ENCODE data around the gene PIPOX. TPM values are rescaled to one million over a fixed set of nuclear protein-coding genes. Genes with fewer than 3 reads are reported as not detected.

The PIPOX gene
- total and polyA plus RNA-seq, 8 donors = 1.1 to 3.3 (median 2.2) TPM

- Histone ChIP-seq H3K27me3 (no peaks in the 10 kb centered on the region), H3K4me3 (no peak overlapping the region), H3K27ac (no peak overlapping the region), H3K4me1 (no peaks in the 10 kb centered on the region), H3K36me3 (peaks cover 0 to 100% of the 10 kb centered on the region in 2 donors), H3K9me3 (no peaks in the 10 kb centered on the region)
- no peak for ATAC-seq
- TF ChIP-seq, protein P1, sequence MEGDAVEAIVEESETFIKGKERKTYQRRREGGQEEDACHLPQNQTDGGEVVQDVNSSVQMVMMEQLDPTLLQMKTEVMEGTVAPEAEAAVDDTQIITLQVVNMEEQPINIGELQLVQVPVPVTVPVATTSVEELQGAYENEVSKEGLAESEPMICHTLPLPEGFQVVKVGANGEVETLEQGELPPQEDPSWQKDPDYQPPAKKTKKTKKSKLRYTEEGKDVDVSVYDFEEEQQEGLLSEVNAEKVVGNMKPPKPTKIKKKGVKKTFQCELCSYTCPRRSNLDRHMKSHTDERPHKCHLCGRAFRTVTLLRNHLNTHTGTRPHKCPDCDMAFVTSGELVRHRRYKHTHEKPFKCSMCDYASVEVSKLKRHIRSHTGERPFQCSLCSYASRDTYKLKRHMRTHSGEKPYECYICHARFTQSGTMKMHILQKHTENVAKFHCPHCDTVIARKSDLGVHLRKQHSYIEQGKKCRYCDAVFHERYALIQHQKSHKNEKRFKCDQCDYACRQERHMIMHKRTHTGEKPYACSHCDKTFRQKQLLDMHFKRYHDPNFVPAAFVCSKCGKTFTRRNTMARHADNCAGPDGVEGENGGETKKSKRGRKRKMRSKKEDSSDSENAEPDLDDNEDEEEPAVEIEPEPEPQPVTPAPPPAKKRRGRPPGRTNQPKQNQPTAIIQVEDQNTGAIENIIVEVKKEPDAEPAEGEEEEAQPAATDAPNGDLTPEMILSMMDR (IDR thresholded peaks at IDR 0.05) = no peak
- intact Hi-C loops (cut with DNase I) = no loop called here
- DNase-seq = peak in 1 of 4 donors; percentile 77
Observed at GRCh38 chr17:29089601-29090044, 46.7 kb downstream of the PIPOX start.

DNA sequence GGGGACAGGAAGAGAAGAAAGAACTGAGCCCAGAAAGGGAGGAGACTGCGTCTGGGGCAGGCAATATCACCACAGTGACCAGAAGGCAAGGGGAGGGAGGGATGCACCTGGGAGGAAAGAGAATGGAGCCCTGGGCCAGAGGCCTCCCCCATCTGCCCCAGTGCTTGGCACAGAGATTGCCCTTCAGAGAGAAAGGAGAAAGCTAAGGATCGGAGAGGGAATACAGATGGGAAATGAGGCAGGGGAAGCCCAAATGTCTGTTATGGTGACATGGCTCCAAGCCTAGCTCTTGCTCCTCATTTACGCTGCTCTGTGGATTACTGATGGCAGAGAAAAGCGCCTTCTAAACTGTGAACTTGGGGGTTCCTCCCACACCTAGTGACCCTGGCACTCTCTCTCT is 47.2 kb downstream of the PIPOX start:
- DNase-seq (no peak), ATAC-seq (no peak)
- Histone ChIP-seq H3K36me3 (peaks cover 0 to 100% of the 10 kb centered on the region in 2 donors), H3K9me3 (no peaks in the 10 kb centered on the region), H3K27me3 (no peaks in the 10 kb centered on the region), H3K4me3 (no peak overlapping the region), H3K27ac (no peak overlapping the region), H3K4me1 (no peaks in the 10 kb centered on the region)
- TF ChIP-seq, protein P1 (IDR thresholded peaks at IDR 0.05) = no peak
- intact Hi-C loops (cut with DNase I) = no loop called here

- TF ChIP-seq, protein P1 (IDR thresholded peaks at IDR 0.05) = no peak
- H3K27ac ChIP-seq = no peak overlapping the region
Observed at GRCh38 chr17:29090750-29091605, 48.0 kb downstream of the PIPOX start.

GRCh38 chr17:29091606-29092289 is 48.8 kb downstream of the PIPOX start:
- no peaks in the 10 kb centered on the region for H3K27me3 ChIP-seq
- intact Hi-C loops (cut with DNase I) = no loop called here
- H3K4me1 ChIP-seq = no peaks in the 10 kb centered on the region
- no peaks in the 10 kb centered on the region for H3K9me3 ChIP-seq
- H3K27ac ChIP-seq = no peak overlapping the region
- ATAC-seq (no peak), DNase-seq (no peak)
- no peak overlapping the region for H3K4me3 ChIP-seq
- TF ChIP-seq, protein P1 (IDR thresholded peaks at IDR 0.05) = no peak
- H3K36me3 ChIP-seq = peaks cover 0 to 100% of the 10 kb centered on the region in 2 donors

More at GRCh38 chr17:29090750-29091605, 48.0 kb downstream of the PIPOX start:
- DNase-seq (no peak), ATAC-seq (no peak)
- no peaks in the 10 kb centered on the region for H3K9me3 ChIP-seq
- H3K27me3 ChIP-seq = no peaks in the 10 kb centered on the region
- no peak overlapping the region for H3K4me3 ChIP-seq
- H3K4me1 ChIP-seq = no peaks in the 10 kb centered on the region
- intact Hi-C loops (cut with DNase I) = no loop called here
- peaks cover 0 to 100% of the 10 kb centered on the region in 2 donors for H3K36me3 ChIP-seq

Data from left lung (tissue), 10 donors.